Upper lobe of right lung (tissue), 1 donor: ENCODE results near the gene CCDC8. TPM values are rescaled to one million over a fixed set of nuclear protein-coding genes. Genes with fewer than 3 reads are reported as not detected.
"Not testable (repeated sequence)": the region's sequence is repeated elsewhere in the genome, so short reads cannot be mapped to it uniquely, and the experiment has no call there.

ENCODE experiments used
- ATAC-seq: fragments of 200-7000 bp; cut with Tn5 transposase; one replicate; pipeline ENCODE4 v1.9.1; 2020; ENCODE audit warnings: mild to moderate bottlenecking, moderate library complexity
- DNase-seq: peaks from one replicate; pipeline ENCODE4 v3.0.0-alpha.2; 2020
- H3K27ac ChIP-seq: fragments of 200-600 bp; one replicate; pipeline ENCODE4 v1.8.0; 2022
- H3K27me3 ChIP-seq: fragments of 200-600 bp; one replicate; pipeline ENCODE4 v1.8.0; 2022; ENCODE audit warnings: mild to moderate bottlenecking
- H3K36me3 ChIP-seq: fragments of 200-600 bp; one replicate; pipeline ENCODE4 v1.8.0; 2022
- H3K4me1 ChIP-seq: fragments of 200-600 bp; one replicate; pipeline ENCODE4 v1.8.0; 2022
- H3K4me3 ChIP-seq: fragments of 200-600 bp; one replicate; pipeline ENCODE4 v1.8.0; 2022; ENCODE audit warnings: mild to moderate bottlenecking
- H3K9me3 ChIP-seq: fragments of 200-600 bp; one replicate; pipeline ENCODE4 v1.8.0; 2022
- CTCF ChIP-seq: fragments of 200-600 bp; IDR thresholded peaks from one replicate; pipeline ENCODE4 v1.8.0; 2022; ENCODE audit warnings: antibody characterized with exemption
- intact Hi-C: fragments of 100-400 bp; cut with DNase I; formaldehyde crosslinking; loops from one replicate; pipeline ENCODE4 v1.11.0; 2022
- total RNA-seq: library from RNA; stranded (reverse); fragmentation: NEBNext Ultra II Directional; extraction: Animal tissue kit (Norgen Biotek cat#: 25700); gene quantifications from one replicate; pipeline ENCODE4 v1.2.1, GENCODE V29; 2021
- donor health status: DM: no; HTN: yes; CAD: no; lungs with severe emphysema.

Gene CCDC8
- total RNA-seq, 1 donor from 2014 or later = 8.9 TPM

GRCh38 chr19:46406976-46407375 lies 6.4 kb downstream of the CCDC8 start:
- TF ChIP-seq CTCF = no peak
- ATAC-seq = no peak
- intact Hi-C loops = no loop called here
- H3K27me3 ChIP-seq = peaks cover 46% of the 10 kb centered on the region
- no peaks in the 10 kb centered on the region for H3K36me3 ChIP-seq
- H3K27ac ChIP-seq = no peak overlapping the region
- DNase-seq = no peak
- H3K9me3 ChIP-seq = no peaks in the 10 kb centered on the region
- no peak overlapping the region for H3K4me3 ChIP-seq
- peaks cover 10% of the 10 kb centered on the region for H3K4me1 ChIP-seq

GRCh38 chr19:46404753-46405468 lies 8.5 kb downstream of the CCDC8 start:
- intact Hi-C loops = no loop called here
- H3K4me3 ChIP-seq = peak overlapping the region; percentile 48
- TF ChIP-seq CTCF = no peak
- no peaks in the 10 kb centered on the region for H3K36me3 ChIP-seq
- H3K4me1 ChIP-seq = peaks cover 10% of the 10 kb centered on the region
- H3K27ac ChIP-seq = peak overlapping the region; percentile 47
- ATAC-seq (no peak), DNase-seq (no peak)
- H3K27me3 ChIP-seq = peaks cover 33% of the 10 kb centered on the region
- no peaks in the 10 kb centered on the region for H3K9me3 ChIP-seq

- no peak for DNase-seq
- H3K36me3 ChIP-seq = no peaks in the 10 kb centered on the region
- H3K27ac ChIP-seq = peak overlapping the region; percentile 47
- H3K4me1 ChIP-seq = peaks cover 10% of the 10 kb centered on the region
- peak overlapping the region; percentile 48 for H3K4me3 ChIP-seq
- peak; percentile 25 for TF ChIP-seq CTCF
- intact Hi-C loops = no loop called here
- peak; percentile 70 for ATAC-seq
- H3K9me3 ChIP-seq = no peaks in the 10 kb centered on the region
- peaks cover 32% of the 10 kb centered on the region for H3K27me3 ChIP-seq
Observed at GRCh38 chr19:46404055-46404752, 9.2 kb downstream of the CCDC8 start.

- Histone ChIP-seq H3K27me3 (peaks cover 33% of the 10 kb centered on the region), H3K36me3 (no peaks in the 10 kb centered on the region), H3K4me3 (no peak overlapping the region), H3K4me1 (peaks cover 5% of the 10 kb centered on the region), H3K9me3 (no peaks in the 10 kb centered on the region), H3K27ac (no peak overlapping the region)
- DNase-seq (no peak), ATAC-seq (no peak)
- intact Hi-C loops = no loop called here
- no peak for TF ChIP-seq CTCF
Observed at GRCh38 chr19:46402725-46403124, 10.6 kb downstream of the CCDC8 start.

GRCh38 chr19:46397801-46398479 lies 15.4 kb downstream of the CCDC8 start:
- H3K4me3 ChIP-seq, H3K27ac ChIP-seq, H3K27me3 ChIP-seq, H3K36me3 ChIP-seq, H3K9me3 ChIP-seq, ATAC-seq, H3K4me1 ChIP-seq: not testable (repeated sequence)
- DNase-seq = peak; percentile 36
- intact Hi-C loops = loop anchor here (5.0 kb wide), 1 partner anchor 89 kb away; no protein-coding TSS in a partner anchor

- H3K36me3 ChIP-seq = peaks cover 20% of the 10 kb centered on the region
- no peak for TF ChIP-seq CTCF
- no peak overlapping the region for H3K27ac ChIP-seq
- DNase-seq (no peak), ATAC-seq (no peak)
- no peaks in the 10 kb centered on the region for H3K9me3 ChIP-seq
- intact Hi-C loops = no loop called here
- peaks cover 6% of the 10 kb centered on the region for H3K27me3 ChIP-seq
- peaks cover 11% of the 10 kb centered on the region for H3K4me1 ChIP-seq
- no peak overlapping the region for H3K4me3 ChIP-seq
Observed at GRCh38 chr19:46394402-46394797, 19.0 kb downstream of the CCDC8 start.
